Stomach smooth muscle (tissue), 2 donors: Measurements from ENCODE around the gene RFC4.
"Not testable (repeated sequence)": the region's sequence is repeated elsewhere in the genome, so short reads cannot be mapped to it uniquely, and the experiment has no call there.

Experiments
- H3K27ac ChIP-seq: one replicate; pipeline ENCODE4 v1.7.0; 2013; ENCODE audit warnings: mild to moderate bottlenecking, low read length, inconsistent platforms
- H3K27me3 ChIP-seq, 2 donors: one replicate each; pipeline ENCODE4 v1.7.0; 2013; ENCODE audit warnings: low read length in 2 of 2; ENCODE audit not compliant: insufficient read depth in 2 of 2, control insufficient read depth in 1 of 2
- H3K36me3 ChIP-seq, 2 donors: one replicate each; pipeline ENCODE4 v1.7.0; 2013; ENCODE audit warnings: low read length in 2 of 2; ENCODE audit not compliant: control insufficient read depth in 2 of 2, insufficient read depth in 2 of 2
- H3K4me1 ChIP-seq: one replicate; pipeline ENCODE4 v1.7.0; 2013; ENCODE audit warnings: low read length; ENCODE audit not compliant: control insufficient read depth, insufficient read depth
- H3K4me3 ChIP-seq, 2 donors: one replicate each; pipeline ENCODE4 v1.7.0; 2013; ENCODE audit warnings: low read length in 2 of 2
- H3K9ac ChIP-seq, 2 donors: one replicate each; pipeline ENCODE4 v1.7.0; 2013; ENCODE audit warnings: low read length in 2 of 2, mild to moderate bottlenecking in 1 of 2
- H3K9me3 ChIP-seq, 2 donors: one replicate each; pipeline ENCODE4 v1.7.0; 2013; ENCODE audit warnings: low read length in 2 of 2; ENCODE audit not compliant: control insufficient read depth in 2 of 2
- donor health status: healthy.
- donor health status: Pancreatic carcinoma.

Gene RFC4

DNA sequence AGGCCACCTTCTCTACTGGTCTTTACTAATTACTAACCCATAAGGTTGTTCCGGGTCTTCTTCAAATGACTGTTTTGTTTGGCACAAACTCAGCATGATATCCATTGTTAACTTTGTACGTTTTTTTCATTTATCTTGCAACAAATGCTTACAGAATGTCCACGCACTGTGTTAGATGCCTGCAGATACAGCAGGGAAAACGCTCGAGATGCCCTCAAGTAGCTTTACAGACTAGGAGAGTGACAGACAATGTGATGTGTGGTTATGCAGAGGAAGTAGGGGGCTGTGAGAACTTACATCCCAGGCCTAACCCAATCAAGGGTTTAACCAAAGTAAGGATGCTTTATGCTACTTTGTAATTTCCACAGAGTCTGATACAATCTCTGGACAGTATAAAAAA, 949 bp upstream of the RFC4 start:
- Histone ChIP-seq H3K27me3 (no peaks in the 10 kb centered on the region), H3K4me3 (peak overlapping the region; percentile 67 to 98), H3K36me3 (peaks cover 0 to 3% of the 10 kb centered on the region in 2 donors), H3K9me3 (no peaks in the 10 kb centered on the region), H3K9ac (peak overlapping the region in 1 of 2 donors; percentile 86), H3K27ac (no peak overlapping the region), H3K4me1 (peaks cover 16% of the 10 kb centered on the region)

DNA sequence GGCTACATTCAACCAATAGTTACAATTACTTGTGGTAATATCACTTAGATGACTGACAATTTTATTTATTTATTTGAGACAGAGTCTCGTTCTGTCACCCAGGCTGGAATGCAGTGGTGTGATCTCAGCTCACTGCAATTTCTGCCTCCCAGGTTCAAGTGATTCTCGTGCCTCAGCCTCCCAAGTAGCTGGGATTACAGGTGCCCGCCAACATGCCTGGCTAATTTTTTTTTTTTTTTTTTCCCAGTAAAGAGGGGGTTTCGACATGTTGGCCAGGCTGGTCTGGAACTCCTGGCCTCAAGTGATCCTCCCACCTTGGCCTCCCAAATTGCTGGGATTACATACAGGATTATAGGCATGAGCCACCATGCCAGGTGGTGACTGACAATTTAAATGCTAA, 2.8 kb downstream of the RFC4 start:
- H3K27ac ChIP-seq, H3K4me3 ChIP-seq, H3K36me3 ChIP-seq, H3K27me3 ChIP-seq, H3K9me3 ChIP-seq, H3K9ac ChIP-seq: not testable (repeated sequence)
- H3K4me1 ChIP-seq = peaks cover 16% of the 10 kb centered on the region

DNA sequence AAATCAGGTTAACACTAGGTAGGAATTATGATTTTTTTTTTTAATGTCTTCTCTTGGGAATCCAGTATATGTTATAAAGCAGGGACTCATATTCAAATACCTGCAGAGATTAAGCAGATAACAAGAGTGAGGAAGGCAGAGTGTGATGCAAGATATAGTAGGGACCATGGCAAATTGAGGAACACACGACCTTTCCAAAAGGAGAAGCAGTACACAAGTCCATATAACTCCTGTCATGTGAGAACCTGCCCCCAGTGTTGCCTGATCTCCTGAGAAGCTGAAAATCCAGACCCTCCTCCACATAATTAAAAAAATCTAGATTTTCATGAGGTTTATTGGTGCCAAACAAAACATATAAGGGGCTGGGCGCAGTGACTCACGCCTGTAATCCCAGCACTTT, 3.6 kb downstream of the RFC4 start:
- Histone ChIP-seq H3K9me3 (no peaks in the 10 kb centered on the region), H3K4me3 (no peak overlapping the region), H3K27ac (no peak overlapping the region), H3K4me1 (peaks cover 16% of the 10 kb centered on the region), H3K9ac (no peak overlapping the region), H3K27me3 (no peaks in the 10 kb centered on the region), H3K36me3 (peaks cover 6 to 7% of the 10 kb centered on the region in 2 donors)

DNA sequence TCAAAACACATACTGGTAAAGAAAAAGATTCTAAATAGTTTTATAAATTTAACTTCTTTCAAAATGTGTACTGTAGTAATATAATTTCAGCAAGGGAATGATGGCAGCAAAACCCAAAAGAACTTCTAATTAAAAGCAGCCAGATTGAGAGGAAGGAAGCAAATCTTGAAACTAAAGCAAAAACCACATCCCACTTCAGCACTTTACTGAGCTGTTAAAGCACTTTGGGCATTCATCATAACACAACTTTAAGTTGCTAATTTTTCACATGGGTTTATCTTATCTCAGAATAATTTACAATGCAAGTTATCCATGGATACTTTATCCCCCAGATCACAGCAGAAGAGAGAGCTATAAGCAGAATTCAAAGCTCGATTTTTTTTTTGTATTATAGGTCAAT, 6.0 kb downstream of the RFC4 start:
- Histone ChIP-seq H3K9me3 (no peaks in the 10 kb centered on the region), H3K4me1 (peaks cover under 1% of the 10 kb centered on the region), H3K4me3 (no peak overlapping the region), H3K36me3 (peaks cover 11 to 14% of the 10 kb centered on the region in 2 donors), H3K9ac (no peak overlapping the region), H3K27me3 (no peaks in the 10 kb centered on the region), H3K27ac (no peak overlapping the region)

DNA sequence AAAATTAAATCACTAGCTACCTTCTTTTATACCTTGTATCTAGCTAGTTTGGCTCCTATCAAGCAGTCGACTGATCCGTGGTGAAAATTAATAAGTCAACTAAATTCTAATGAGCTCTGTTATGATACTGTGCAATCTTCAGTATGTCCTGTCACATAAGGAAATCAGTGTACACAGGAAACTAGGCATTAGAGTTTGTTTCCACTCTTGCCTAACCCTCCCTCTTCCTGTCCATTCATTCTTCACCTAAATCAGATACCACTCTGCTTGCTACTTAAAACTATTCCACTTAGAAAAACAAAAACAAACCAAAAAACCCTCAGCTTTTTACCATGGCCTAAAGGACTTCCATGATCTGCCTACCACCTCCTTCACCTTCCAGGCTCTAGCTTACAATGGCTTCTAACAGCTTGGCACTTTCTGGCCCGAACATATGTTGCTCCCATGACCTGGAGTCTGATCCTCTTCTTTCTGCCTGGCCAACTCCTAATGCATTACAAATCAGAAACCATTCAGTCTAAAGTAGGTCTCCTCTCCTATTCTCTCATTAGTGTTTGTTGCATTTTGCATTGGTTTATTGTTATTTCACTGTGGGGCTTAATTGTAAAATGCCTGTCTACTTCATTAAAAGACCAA, 7.9 kb downstream of the RFC4 start:
- no peaks in the 10 kb centered on the region for H3K27me3 ChIP-seq
- H3K4me1 ChIP-seq = no peaks in the 10 kb centered on the region
- peaks cover 11 to 14% of the 10 kb centered on the region in 2 donors for H3K36me3 ChIP-seq
- H3K27ac ChIP-seq = no peak overlapping the region
- no peak overlapping the region for H3K9ac ChIP-seq
- H3K4me3 ChIP-seq = no peak overlapping the region
- H3K9me3 ChIP-seq = no peaks in the 10 kb centered on the region

DNA sequence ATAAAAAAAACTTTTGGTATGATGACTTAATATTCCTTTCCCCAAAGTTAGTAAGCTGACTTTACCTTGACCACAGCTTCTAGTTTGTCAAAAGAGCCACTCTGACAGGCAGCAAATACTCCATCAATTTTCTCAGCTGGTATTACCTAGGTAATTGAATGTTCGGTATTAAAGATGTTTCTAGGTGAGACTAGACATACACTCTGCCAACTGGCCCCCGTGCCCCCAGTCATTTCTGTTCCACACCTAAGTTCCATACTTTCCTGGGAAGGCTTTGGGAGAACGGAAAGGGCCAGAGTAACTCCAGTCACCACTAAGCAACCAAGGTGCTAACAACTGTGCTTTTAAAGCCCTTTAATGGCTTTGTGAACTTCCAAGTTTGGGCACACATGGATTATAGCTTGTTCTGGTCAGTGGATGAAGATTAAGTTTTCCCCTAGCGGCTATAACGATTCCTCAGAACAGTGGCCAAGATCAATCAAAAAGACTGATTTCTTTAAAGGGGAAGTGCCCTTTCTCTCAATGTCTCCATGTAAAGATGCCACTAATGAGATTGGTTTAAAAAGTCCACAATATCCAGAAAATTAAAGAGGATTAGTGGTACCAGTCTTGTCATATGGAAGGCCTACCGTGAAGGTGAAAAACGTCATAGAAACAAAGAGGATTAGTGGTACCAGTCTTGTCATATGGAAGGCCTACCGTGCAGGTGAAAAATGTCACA, 15.9 kb downstream of the RFC4 start:
- Histone ChIP-seq H3K4me3 (no peak overlapping the region), H3K27me3 (no peaks in the 10 kb centered on the region), H3K4me1 (peaks cover 29% of the 10 kb centered on the region), H3K9me3 (no peaks in the 10 kb centered on the region), H3K36me3 (peaks cover 32 to 47% of the 10 kb centered on the region in 2 donors), H3K27ac (no peak overlapping the region), H3K9ac (no peak overlapping the region)

DNA sequence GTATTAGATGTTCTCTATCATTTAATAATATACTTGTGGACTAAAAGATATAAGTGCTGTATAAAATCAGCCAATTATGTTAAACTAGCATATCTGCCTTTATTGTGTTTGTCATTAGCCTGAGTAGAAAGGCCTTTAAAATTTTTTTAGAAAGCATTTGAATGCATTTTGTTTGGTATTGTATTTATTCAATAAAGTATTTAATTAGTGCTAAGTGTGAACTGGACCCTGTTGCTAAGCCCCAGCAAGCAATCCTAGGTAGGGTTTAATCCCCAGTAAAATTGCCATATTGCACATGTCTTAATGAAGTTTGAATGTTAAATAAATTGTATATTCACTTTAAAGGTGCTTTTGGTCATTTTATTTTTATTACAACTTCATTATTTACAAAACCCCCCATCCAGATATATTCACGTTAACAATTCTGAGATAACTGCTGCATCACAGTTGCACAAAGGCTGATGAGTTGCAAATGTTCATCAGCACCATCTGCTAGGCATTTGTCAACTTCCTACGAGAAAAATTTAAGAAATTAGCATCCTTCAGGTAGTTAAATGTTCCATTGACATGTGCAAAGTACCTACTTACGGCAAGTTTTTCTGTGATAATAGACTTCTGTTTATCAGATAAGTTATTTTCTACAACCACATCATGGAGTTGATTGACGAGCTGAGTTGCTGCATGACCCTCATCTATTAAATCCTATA, 16.6 kb downstream of the RFC4 start:
- Histone ChIP-seq H3K36me3 (peaks cover 39 to 54% of the 10 kb centered on the region in 2 donors), H3K27ac (no peak overlapping the region), H3K4me1 (peaks cover 36% of the 10 kb centered on the region)

DNA sequence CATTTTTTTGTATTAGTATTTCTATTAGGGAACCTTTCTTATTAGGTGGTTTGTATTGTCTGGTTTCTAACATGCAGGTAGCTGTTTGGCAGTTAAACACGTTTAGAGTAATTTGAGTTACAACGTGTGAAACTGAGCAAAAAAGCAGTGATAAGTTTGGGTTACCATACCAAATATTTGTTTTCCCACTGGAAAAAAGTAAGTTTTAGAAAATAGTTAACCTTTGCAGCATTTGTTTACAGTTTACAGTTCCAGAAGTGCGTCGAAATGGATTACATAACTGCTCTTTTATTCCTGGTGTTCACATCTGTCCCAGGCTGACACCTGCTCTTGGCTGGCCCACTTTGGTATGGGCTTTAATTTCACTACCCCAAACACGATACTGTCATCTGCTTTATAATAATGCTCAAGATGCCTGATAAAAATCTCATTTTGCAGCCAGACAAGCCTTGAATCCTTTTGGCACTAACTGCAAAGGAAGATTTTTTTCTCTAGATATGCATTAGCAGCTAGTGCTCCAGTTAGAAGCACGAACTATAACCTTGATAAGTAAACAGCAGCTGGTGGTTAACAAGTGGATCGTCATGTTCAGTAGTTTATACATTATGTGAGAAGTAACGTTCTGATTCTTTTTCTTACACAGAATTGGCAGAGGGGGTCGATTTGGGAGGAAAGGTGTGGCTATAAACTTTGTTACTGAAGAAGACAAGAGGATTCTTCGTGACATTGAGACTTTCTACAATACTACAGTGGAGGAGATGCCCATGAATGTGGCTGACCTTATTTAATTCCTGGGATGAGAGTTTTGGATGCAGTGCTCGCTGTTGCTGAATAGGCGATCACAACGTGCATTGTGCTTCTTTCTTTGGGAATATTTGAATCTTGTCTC, 17.6 kb downstream of the RFC4 start:
- H3K4me3 ChIP-seq = no peak overlapping the region
- no peaks in the 10 kb centered on the region for H3K9me3 ChIP-seq
- H3K4me1 ChIP-seq = peaks cover 38% of the 10 kb centered on the region

More for the DNA sequence above, 16.6 kb downstream of the RFC4 start:
- Histone ChIP-seq H3K9ac (no peak overlapping the region), H3K9me3 (no peaks in the 10 kb centered on the region), H3K4me3 (no peak overlapping the region), H3K27me3 (no peaks in the 10 kb centered on the region)

DNA sequence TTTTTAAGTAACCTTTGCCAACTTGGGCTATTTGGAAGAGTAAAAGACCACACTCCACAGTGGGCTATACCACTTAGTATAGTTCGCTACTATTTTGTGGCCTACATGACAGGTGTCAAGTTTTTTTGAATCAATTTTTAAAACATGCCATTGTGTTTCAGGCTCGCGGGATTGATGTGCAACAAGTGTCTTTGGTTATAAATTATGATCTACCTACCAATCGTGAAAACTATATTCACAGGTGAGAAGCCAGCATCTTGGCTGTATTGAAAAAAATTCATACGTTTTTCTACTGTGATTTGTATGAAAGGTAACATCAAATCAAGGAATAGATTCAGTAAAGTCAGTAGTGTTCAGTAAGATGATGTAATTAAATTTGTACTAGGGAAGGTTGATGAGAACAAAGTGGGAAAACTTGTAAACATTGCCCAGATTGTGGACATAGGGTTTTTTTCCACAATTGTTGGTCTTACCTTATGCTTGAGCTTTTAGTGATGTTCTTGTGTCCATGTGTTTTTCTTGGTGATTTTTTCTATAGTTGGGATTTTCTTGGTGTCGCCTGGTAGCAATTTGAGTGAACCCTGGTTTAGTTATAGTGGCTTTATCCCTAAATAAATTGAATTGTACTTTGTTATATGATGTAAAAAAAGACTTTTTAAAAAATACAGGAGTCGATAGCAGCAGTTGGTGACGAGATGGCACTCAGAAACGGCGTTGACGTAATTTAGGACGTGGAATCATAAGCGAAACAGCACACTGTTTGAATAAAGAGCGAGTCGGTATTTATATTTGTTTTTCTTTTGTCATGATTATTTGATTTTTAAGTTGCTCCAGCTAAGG, 18.4 kb downstream of the RFC4 start:
- Histone ChIP-seq H3K36me3 (peaks cover 45 to 59% of the 10 kb centered on the region in 2 donors), H3K4me1 (peaks cover 38% of the 10 kb centered on the region), H3K27ac (no peak overlapping the region), H3K27me3 (no peaks in the 10 kb centered on the region), H3K9ac (no peak overlapping the region), H3K4me3 (peak overlapping the region in 1 of 2 donors; percentile 35), H3K9me3 (no peaks in the 10 kb centered on the region)

More for the DNA sequence above, 17.6 kb downstream of the RFC4 start:
- H3K27ac ChIP-seq = no peak overlapping the region
- H3K27me3 ChIP-seq = no peaks in the 10 kb centered on the region
- peaks cover 45 to 59% of the 10 kb centered on the region in 2 donors for H3K36me3 ChIP-seq
- no peak overlapping the region for H3K9ac ChIP-seq
